SHP77 treated with DMSO at 0.1 percent for 48 hours (cell line): ENCODE data around the gene FXYD3.
A peak's percentile ranks its signal among the peaks of the same experiment; 100 is the strongest.
"Not testable (repeated sequence)": the region's sequence is repeated elsewhere in the genome, so short reads cannot be mapped to it uniquely, and the experiment has no call there.

Experiments used
- DNase-seq: peaks from one replicate; lab custom pipeline; 2025; lab: John Stamatoyannopoulos, UW

FXYD3 gene

DNA sequence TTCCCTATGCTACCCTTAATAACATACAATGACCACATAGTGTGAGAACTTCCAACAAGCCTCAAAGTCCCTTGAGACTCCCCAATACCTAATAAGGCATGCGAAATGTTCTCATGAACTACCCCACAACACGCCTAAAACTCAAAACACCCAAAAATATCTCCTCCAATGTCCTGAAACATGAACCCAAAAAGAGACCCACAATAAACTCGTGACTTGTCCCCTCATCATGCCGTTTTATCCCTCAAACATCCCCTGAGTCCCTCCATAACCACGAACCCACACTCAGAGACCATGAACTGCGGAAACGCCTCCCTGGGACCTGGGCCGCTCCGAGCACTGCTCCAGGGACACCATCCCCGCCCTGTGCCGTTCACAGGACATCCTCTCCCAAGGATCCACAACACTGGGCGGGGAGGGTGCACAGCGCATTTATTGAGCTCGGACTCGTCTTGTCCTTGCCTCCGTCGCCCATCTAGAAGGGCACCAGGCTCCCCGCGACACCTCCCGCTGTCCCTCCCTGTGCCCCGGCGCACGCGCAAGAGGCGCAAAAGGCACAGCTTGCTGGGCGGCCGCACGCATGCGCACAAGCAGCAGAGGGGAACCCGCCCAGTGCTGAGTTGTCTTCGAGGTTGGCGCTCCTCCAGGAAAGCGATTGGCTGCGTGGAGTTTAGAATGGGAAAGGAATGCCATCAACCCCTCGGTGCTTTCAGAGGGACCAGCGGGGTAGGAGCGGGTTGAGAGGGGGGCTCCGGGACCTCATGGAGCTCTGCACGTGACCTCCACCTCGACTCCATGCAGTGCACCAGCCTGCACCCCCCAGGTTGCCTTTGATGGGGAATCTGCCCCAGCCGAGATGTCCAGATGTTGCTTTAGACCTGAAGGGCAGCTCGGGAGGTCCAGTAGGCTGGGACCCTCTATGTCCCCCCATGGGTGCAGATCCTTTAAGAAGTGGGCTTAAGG lies 8.8 kb downstream of the FXYD3 start:
- DNase-seq = peak; percentile 40

GRCh38 chr19:35125270-35125717 lies 9.7 kb downstream of the FXYD3 start:
- no peak for DNase-seq

- DNase-seq = no peak
Observed at GRCh38 chr19:35125749-35126623, 10.4 kb downstream of the FXYD3 start.

GRCh38 chr19:35126624-35126959 lies 11.0 kb downstream of the FXYD3 start:
- no peak for DNase-seq

GRCh38 chr19:35127871-35128270 lies 12.2 kb downstream of the FXYD3 start:
- no peak for DNase-seq

DNA sequence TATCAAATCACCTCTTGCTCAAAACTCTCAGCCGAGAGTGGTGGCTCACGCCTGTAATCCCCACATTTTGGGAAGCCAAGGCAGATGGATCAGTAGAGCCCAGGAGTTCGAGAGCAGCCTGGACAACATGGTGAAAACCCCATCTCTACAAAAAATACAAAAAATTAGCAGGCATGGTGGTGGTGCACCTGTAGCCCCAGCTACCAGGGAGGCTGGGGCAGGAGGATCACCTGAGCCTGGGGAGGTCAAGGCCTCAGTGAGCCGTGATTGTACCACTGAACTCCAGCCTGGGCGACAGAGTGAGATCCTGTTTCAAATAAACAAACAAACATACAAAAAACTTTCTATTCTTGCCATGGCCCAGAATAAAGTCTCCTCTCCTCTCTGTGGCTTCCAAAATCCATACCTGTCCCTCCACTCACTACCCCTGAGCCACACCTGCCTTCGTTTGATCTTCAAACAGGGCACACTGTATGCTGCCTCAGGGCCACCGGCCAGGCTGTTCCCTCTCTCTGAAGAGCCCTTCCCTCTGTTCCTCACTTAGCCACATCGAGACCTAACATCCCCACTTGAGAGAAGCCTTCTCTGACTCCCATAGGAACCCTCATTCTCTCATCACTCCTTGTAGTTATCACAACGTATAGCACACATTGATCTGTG lies 12.9 kb downstream of the FXYD3 start:
- no peak for DNase-seq

DNA sequence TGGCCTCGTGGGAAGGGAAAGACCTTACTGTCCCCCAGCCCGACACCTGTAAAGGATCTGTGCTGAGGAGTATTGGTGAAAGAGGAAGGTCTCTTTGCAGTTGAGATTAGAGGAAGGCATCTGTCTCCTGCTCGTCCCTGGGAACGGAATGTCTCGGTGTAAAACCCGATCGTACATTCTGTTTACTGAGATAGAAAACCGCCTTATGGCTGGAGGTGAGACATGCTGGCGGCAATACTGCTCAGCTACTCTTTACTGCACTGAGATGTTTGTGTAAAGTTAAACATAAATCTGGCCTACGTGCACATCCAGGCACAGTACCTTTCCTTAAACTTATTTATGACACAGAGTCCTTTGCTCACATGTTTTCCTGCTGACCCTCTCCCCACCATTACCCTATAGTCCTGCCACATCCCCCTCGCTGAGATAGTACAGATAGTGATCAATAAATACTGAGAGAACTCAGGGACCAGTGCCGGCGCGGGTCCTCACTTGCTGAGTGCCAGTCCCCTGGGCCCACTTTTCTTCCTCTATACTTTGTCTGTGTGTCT lies 14.2 kb downstream of the FXYD3 start:
- DNase-seq = not testable (repeated sequence)

- no peak for DNase-seq
Observed at GRCh38 chr19:35130761-35131720, 15.4 kb downstream of the FXYD3 start.

DNA sequence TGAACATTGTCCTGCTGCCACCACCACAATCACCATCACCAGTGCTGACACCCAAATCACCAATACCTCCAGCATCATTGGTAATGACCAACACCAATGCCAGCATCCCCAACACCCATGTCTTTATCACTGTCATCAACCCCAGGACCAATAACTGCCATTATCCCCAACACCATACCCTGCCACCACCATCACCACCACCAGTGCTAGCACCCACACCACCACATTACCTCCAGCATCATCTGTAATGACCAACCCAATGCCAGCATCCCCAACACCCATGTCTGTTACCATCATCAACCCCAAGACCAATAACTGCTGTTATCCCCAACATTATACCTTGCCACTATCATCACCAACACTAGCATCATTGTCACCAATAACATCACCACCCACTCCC lies 16.6 kb downstream of the FXYD3 start:
- DNase-seq = no peak

DNA sequence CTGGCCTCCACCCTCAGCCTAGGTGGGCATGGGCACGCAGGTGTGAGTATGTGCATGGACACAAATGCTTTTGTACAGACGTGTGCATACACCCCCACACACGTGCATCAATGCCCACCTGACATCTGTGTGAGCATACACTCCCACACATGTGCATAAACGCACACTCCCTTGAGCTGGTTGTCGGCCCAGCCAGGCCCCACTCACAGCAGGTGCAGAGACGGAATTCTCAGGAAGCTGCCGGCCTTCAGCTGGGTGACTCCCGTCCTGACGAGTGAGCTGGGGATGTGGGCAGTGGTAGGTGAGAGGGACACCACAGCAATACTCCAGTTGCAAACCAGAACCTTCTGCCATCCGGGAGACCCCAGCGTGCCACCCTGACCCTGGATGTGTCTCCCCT lies 18.2 kb downstream of the FXYD3 start:
- DNase-seq = no peak

DNA sequence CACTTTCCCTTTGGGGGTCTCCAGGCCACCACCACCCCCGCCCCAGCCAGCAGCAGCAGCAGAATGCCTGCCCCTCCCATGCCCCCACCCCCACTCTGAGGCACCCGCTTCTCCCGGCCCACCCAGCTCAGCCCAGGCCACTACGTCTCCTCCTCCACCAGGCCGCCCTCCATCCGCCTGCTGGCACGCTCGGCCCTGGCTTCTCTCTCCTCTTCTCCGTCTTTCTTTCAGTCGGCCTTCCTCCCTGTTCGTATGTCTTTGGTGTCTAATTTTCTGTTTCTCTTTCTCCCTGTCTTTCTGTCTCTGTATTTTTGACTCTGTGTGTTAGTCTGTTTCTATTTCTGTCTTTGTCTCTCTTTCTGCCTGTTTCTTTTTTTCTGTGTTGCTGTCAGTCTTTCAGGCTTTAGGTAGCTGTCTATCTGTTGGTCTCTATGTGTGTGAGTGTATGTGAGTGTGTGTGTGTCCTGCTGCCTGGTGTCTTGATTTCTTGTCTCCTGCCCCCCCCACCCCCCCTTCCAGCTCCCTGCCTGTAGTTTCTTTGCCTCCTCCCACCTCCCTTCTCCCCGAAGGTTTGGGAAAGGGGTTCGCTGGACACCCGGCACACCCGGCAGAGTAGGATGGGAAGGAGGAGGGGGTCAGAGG lies 19.1 kb downstream of the FXYD3 start, which contains the start of gene LGI4:
LGI4 (minus strand) TSS at position 459 of the 642 bp plus-strand sequence; CDS start at position 80, 379 bp downstream.
- DNase-seq = no peak

DNA sequence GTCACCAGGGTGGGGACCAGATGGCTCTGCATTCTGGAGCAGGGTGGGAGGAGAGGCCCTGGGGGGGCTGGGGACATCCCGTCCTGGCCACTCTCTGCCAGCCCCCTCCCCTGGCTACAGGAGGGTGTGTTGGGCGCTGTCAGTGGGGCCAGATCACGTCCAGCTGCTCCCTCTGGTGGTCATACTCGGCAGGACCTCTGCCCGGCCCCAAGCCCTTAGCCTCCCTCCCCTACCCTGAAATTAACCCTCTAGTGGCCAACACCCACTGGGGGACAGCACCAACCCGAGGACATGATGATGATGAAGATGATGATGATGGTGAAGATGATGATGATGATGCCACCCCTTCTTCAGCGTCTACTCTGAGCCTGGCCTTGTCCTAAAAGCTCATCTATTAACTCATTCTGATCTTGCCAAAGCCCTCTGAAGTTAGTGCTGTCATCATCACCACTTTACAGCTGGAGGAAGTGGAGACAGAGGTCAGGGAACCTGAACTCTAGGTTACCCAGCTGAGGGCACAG lies 19.8 kb downstream of the FXYD3 start:
- DNase-seq = peak; percentile 8

GRCh38 chr19:35136231-35136630 lies 20.6 kb downstream of the FXYD3 start:
- no peak for DNase-seq

- no peak for DNase-seq
Observed at GRCh38 chr19:35136977-35137702, 21.5 kb downstream of the FXYD3 start.

DNA sequence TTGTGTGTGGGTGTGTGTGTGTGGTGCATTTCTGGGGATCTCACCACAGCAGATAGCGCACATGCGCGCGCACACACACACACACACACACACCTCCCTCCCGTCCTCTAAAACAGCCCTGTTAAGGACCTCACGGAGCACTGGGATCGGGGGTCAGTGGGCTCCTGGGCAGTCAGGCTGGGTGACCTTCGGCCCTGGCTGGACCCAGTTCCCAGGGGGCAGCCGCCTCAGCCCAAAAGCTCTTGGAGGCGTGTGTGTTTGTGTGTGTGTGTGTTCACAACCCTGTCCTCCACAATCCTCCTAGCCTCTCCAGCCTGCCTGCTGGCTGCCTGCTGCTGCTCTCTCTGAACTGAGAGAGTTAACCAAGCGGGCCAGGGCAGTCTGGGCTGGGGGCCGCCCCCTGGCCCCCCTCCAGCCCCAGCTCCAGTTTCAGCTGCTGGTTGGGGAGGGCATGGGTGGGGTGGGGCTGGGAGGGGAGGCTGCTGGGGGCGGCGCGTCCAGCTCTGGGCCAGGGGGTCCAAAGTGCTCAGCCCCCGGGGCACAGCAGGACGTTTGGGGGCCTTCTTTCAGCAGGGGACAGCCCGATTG lies 22.8 kb downstream of the FXYD3 start, which contains the start of gene FXYD1:
FXYD1 (plus strand) TSS at position 520 of the 588 bp plus-strand sequence. CDS start 1,256 bp downstream, outside the sequence.
- no peak for DNase-seq

DNA sequence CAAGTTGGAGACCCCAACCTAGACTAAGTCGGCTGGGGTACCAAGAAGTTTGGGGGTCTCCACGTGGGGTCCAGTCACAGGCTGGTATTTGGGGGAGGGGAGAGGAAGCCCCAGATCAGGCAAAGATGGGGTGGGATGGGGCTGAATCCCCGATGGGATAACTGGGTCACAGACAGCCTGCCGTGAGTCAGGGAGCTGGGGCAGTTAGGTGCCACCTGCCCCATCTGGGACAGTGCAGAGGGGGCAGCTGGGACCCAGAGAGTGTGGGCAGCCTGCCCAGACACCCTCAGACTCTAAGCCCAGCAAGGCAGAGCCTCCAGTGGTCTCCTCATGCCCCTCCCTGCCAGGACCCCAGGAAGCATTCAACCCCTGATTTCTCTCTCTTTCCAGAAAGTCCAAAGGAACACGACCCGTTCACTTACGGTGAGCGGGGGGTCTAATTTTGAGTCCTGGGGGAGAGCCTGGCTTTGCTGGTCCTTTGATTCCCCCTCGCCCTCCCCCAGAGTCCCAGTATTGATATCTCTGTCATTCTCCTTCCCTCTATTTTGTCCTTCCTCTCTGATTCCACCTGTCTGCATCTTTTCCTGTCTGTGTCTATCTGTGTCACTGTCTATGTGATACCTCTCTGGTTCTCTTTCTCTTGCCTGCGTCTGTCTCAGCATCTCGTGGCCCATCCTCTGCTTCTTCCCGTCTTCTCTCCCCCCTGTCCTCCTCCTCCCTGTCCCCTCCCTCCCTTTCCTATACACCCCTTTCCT lies 24.8 kb downstream of the FXYD3 start:
- no peak for DNase-seq

- DNase-seq = no peak
Observed at GRCh38 chr19:35140962-35141836, 25.6 kb downstream of the FXYD3 start.
